GM18505 (cell line): ENCODE results near the gene ALDH1L2.

ENCODE experiments used
- ATAC-seq: cut with Tn5 transposase; IDR thresholded peaks from one replicate; pipeline ENCODE4 v1.9.1; 2021; ENCODE audit not compliant: unreplicated experiment
- POLR2A ChIP-seq: IDR thresholded peaks from 4 replicates; pipeline ENCODE4 v1.6.1; 2011; ENCODE audit warnings: borderline replicate concordance; ENCODE audit not compliant: insufficient read depth, insufficient read length; ENCODE audit errors: extremely low read depth

ALDH1L2 gene

GRCh38 chr12:104973250-104973649 is 111.0 kb downstream of the ALDH1L2 start:
- ATAC-seq: no peak
- no peak for TF ChIP-seq POLR2A

- no peak for TF ChIP-seq POLR2A
- ATAC-seq: no peak
These were observed 113.0 kb downstream of the ALDH1L2 start for GRCh38 chr12:104971306-104971705.
